Keratinocyte (primary cell): ENCODE measurements around the gene AP5B1.

ENCODE experiments used
- CTCF ChIP-seq, 3 experiments: IDR thresholded peaks in 1 of 3; conservative IDR thresholded peaks in 1 of 3; optimal IDR thresholded peaks in 1 of 3; 2 replicates in 2 of 3; 3 replicates in 1 of 3; pipeline versions ENCODE3 to v1.5.1; 2011; ENCODE audit warnings: low read length in 3 of 3, mild to moderate bottlenecking in 3 of 3, moderate library complexity in 2 of 3, control low read depth in 1 of 3, inconsistent platforms in 1 of 3; ENCODE audit not compliant: insufficient read depth in 2 of 3; ENCODE audit errors: extremely low read depth in 1 of 3
- EZH2 ChIP-seq: IDR thresholded peaks from one replicate; pipeline ENCODE4 v1.6.1; 2012; ENCODE audit warnings: inconsistent platforms, mild to moderate bottlenecking, low read length, moderate library complexity

- no peak for TF ChIP-seq EZH2
- TF ChIP-seq CTCF (optimal IDR thresholded peaks at IDR 0.05 in 1 of 3, IDR thresholded peaks at IDR 0.05 in 1 of 3, conservative IDR thresholded peaks at IDR 0.05 in 1 of 3; ENCODE audit: extremely low read depth in 1 of 3, insufficient read depth in 2 of 3, low read length in 3 of 3): no peak
Observed at GRCh38 chr11:65739022-65739421, 41.8 kb downstream of the AP5B1 start.
